Smooth muscle cell (in vitro differentiated cells): ENCODE results near the gene CNTNAP2. TPM values are rescaled to one million over a fixed set of nuclear protein-coding genes. Genes with fewer than 3 reads are reported as not detected.

Source experiments
- DNase-seq: peaks from one replicate; lab custom pipeline; 2025; ENCODE audit not compliant: unreplicated experiment; lab: John Stamatoyannopoulos, UW
- H2AFZ ChIP-seq: fragments of 200-600 bp; sonication (generic); 2 replicates; pipeline ENCODE4 v1.6.0; 2016; ENCODE audit warnings: antibody characterized with exemption, low read depth, mild to moderate bottlenecking
- H3F3A ChIP-seq: fragments of 200-600 bp; sonication (generic); 2 replicates; pipeline ENCODE4 v1.6.0; 2017; ENCODE audit warnings: antibody characterized with exemption, low read depth
- H3K27ac ChIP-seq: fragments of 200-600 bp; sonication (generic); 2 replicates; pipeline ENCODE4 v1.5.1; 2016; ENCODE audit warnings: low read depth, mild to moderate bottlenecking
- H3K27me3 ChIP-seq: fragments of 200-600 bp; sonication (generic); 2 replicates; pipeline ENCODE4 v1.6.1; 2016; ENCODE audit warnings: low read depth, mild to moderate bottlenecking
- H3K36me3 ChIP-seq: fragments of 200-600 bp; sonication (generic); 2 replicates; pipeline ENCODE4 v1.5.1; 2016; ENCODE audit warnings: low read depth
- H3K4me1 ChIP-seq: fragments of 200-600 bp; sonication (generic); 2 replicates; pipeline ENCODE4 v1.5.1; 2016; ENCODE audit warnings: low read depth
- H3K4me2 ChIP-seq: fragments of 200-600 bp; sonication (generic); 2 replicates; pipeline ENCODE4 v1.6.0; 2016; ENCODE audit warnings: mild to moderate bottlenecking
- H3K4me3 ChIP-seq: fragments of 200-600 bp; sonication (generic); 2 replicates; pipeline ENCODE4 v1.5.1; 2016; ENCODE audit warnings: mild to moderate bottlenecking
- H3K79me2 ChIP-seq: fragments of 200-600 bp; sonication (generic); 2 replicates; pipeline ENCODE4 v1.6.0; 2016; ENCODE audit warnings: low read depth, mild to moderate bottlenecking
- H3K9ac ChIP-seq: fragments of 200-600 bp; sonication (generic); 2 replicates; pipeline ENCODE4 v1.6.0; 2016; ENCODE audit warnings: low read depth
- H3K9me3 ChIP-seq: fragments of 200-600 bp; sonication (generic); replicated peaks from 2 replicates; pipeline ENCODE4 v1.5.1; 2016; ENCODE audit warnings: low read depth
- H4K20me1 ChIP-seq: fragments of 200-600 bp; sonication (generic); 2 replicates; pipeline ENCODE4 v1.6.0; 2016; ENCODE audit warnings: low read depth
- CTCF ChIP-seq: fragments of 200-600 bp; sonication (generic); IDR thresholded peaks from 2 replicates; pipeline ENCODE4 v1.5.1; 2017; ENCODE audit warnings: borderline replicate concordance, mild to moderate bottlenecking, antibody characterized with exemption; ENCODE audit not compliant: insufficient read depth, poor library complexity, severe bottlenecking
- WGBS: methylation state at CpG from one replicate; pipeline ENCODE4 v1.1.7; 2016; ENCODE audit warnings: low lambda C conversion rate; 5-methylcytosine and 5-hydroxymethylcytosine counted together
- polyA plus RNA-seq: library from polyadenylated mRNA; unstranded; fragments of >200 nt; fragmentation: Nextera tagmentation; extraction: Ambion mirVana; gene quantifications from 2 replicates; pipeline ENCODE4 v1.2.1, GENCODE V29; 2016
- total RNA-seq: library from RNA; depleted of rRNA; stranded (reverse); fragments of >200 nt; gene quantifications from 2 replicates; pipeline ENCODE4 v1.2.3, GENCODE V29; 2014

CNTNAP2 gene
- total and polyA plus RNA-seq, 2 experiments from 2014 or later, result 1.7 to 9.0 TPM

- no peaks in the 10 kb centered on the region for H3F3A ChIP-seq
- H4K20me1 ChIP-seq, result no peaks in the 10 kb centered on the region
- no peak overlapping the region for H2AFZ ChIP-seq
- H3K79me2 ChIP-seq, result no peaks in the 10 kb centered on the region
- no peaks in the 10 kb centered on the region for H3K36me3 ChIP-seq
- WGBS, result 96% methylated on average over 1 of the region's 1 CpG
- H3K27ac ChIP-seq, result no peak overlapping the region
- H3K27me3 ChIP-seq, result no peaks in the 10 kb centered on the region
- no peak overlapping the region for H3K9ac ChIP-seq
- no peaks in the 10 kb centered on the region for H3K4me1 ChIP-seq
- H3K4me3 ChIP-seq, result no peak overlapping the region
- no peak for DNase-seq
- H3K9me3 ChIP-seq, result no peaks in the 10 kb centered on the region
- TF ChIP-seq CTCF, result no peak
- no peak overlapping the region for H3K4me2 ChIP-seq
Observed at GRCh38 chr7:147033641-147034040, 917.0 kb downstream of the CNTNAP2 start.

GRCh38 chr7:147041438-147041837 lies 924.8 kb downstream of the CNTNAP2 start:
- H3K9me3 ChIP-seq, result no peaks in the 10 kb centered on the region
- WGBS, result 92% methylated on average over 2 of the region's 2 CpGs
- H3F3A ChIP-seq, result no peaks in the 10 kb centered on the region
- H3K9ac ChIP-seq, result no peak overlapping the region
- no peak for TF ChIP-seq CTCF
- no peaks in the 10 kb centered on the region for H3K36me3 ChIP-seq
- H2AFZ ChIP-seq, result no peak overlapping the region
- H3K4me2 ChIP-seq, result no peak overlapping the region
- H3K79me2 ChIP-seq, result no peaks in the 10 kb centered on the region
- H3K4me3 ChIP-seq, result no peak overlapping the region
- H4K20me1 ChIP-seq, result no peaks in the 10 kb centered on the region
- DNase-seq, result no peak
- no peak overlapping the region for H3K27ac ChIP-seq
- no peaks in the 10 kb centered on the region for H3K4me1 ChIP-seq
- no peaks in the 10 kb centered on the region for H3K27me3 ChIP-seq

- H3K9ac ChIP-seq, result no peak overlapping the region
- H3K27me3 ChIP-seq, result no peaks in the 10 kb centered on the region
- H3K36me3 ChIP-seq, result no peaks in the 10 kb centered on the region
- TF ChIP-seq CTCF, result no peak
- H3K9me3 ChIP-seq, result no peaks in the 10 kb centered on the region
- no peak for DNase-seq
- H3K79me2 ChIP-seq, result no peaks in the 10 kb centered on the region
- H3K4me2 ChIP-seq, result no peak overlapping the region
- no peaks in the 10 kb centered on the region for H3F3A ChIP-seq
- no peak overlapping the region for H2AFZ ChIP-seq
- no peak overlapping the region for H3K4me3 ChIP-seq
- WGBS, result 78% methylated on average over 6 of the region's 6 CpGs
- no peaks in the 10 kb centered on the region for H3K4me1 ChIP-seq
- no peaks in the 10 kb centered on the region for H4K20me1 ChIP-seq
- H3K27ac ChIP-seq, result no peak overlapping the region
Observed at GRCh38 chr7:147044941-147045340, 928.3 kb downstream of the CNTNAP2 start.

- TF ChIP-seq CTCF, result no peak
- H3K4me1 ChIP-seq, result no peaks in the 10 kb centered on the region
Observed at GRCh38 chr7:147047696-147048095, 931.1 kb downstream of the CNTNAP2 start.

More at GRCh38 chr7:147047696-147048095, 931.1 kb downstream of the CNTNAP2 start:
- Histone ChIP-seq H3K4me3 (no peak overlapping the region), H3K27ac (no peak overlapping the region), H3K79me2 (no peaks in the 10 kb centered on the region), H3K27me3 (no peaks in the 10 kb centered on the region), H3F3A (no peaks in the 10 kb centered on the region), H3K9me3 (no peaks in the 10 kb centered on the region), H4K20me1 (no peaks in the 10 kb centered on the region), H3K4me2 (no peak overlapping the region), H3K36me3 (no peaks in the 10 kb centered on the region), H2AFZ (no peak overlapping the region), H3K9ac (no peak overlapping the region)
- 90% methylated on average over 2 of the region's 2 CpGs for WGBS
- DNase-seq, result no peak
